ENCODE results near the gene DCPS. TPM values are rescaled to one million over a fixed set of nuclear protein-coding genes. Genes with fewer than 3 reads are reported as not detected.

DCPS gene
- total and polyA plus RNA-seq, 7 donors: 7.6 to 30.0 (median 9.7) TPM

GRCh38 chr11:126357969-126358762 lies 54.3 kb downstream of the DCPS start:
- Histone ChIP-seq H3K4me1 (peaks cover 0 to 72% (median 64%) of the 10 kb centered on the region in 4 donors), H3K27me3 (no peaks in the 10 kb centered on the region), H3K4me3 (peak overlapping the region in 2 of 4 donors; percentile 81 to 82), H3K27ac (peak overlapping the region; percentile 86 to 90 (median 87)), H3K9me3 (no peaks in the 10 kb centered on the region), H3K36me3 (no peaks in the 10 kb centered on the region)
- TF ChIP-seq POLR2A (IDR thresholded peaks at IDR 0.05) (no peak), CTCF (IDR thresholded peaks at IDR 0.05) (no peak), POLR2AphosphoS5 (IDR thresholded peaks at IDR 0.05) (no peak), EP300 (IDR thresholded peaks at IDR 0.05) (no peak)
- 80 to 84% methylated on average over 18 of the region's 18 CpGs for WGBS, 2 donors
- peak; percentile 63 for DNase-seq
- intact Hi-C loops (cut with DNase I): loop anchor here (2.0 kb wide), 2 partner anchors 47 to 57 kb away; no protein-coding TSS in a partner anchor

DNA sequence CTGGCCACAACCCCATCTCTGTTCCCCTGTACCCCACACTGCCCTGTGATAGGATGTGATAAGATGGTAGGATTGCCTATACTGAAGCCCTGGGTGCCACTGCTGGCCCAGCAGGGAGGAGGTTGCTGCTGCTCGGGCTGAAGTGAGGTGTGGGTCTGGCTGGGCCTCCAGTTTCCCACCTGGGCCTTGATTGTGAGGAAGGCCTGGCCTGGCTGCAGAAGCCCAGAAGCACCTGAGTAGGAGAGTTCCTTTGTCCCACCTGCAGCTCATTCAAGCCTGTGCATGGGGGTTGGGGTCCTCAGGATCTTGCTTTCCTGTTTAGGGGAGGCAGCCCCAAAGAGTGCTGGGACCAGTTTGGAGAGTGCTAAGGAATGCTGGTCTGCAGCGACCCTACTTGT lies 54.9 kb downstream of the DCPS start:
- WGBS, 2 donors: 87 to 93% methylated on average over 2 of the region's 2 CpGs

GRCh38 chr11:126359431-126360048 lies 55.7 kb downstream of the DCPS start:
- peak; percentile 92 for DNase-seq
- Histone ChIP-seq H3K4me1 (peaks cover 0 to 65% (median 57%) of the 10 kb centered on the region in 4 donors), H3K27me3 (no peaks in the 10 kb centered on the region), H3K27ac (peak overlapping the region; percentile 86 to 90 (median 87)), H3K4me3 (peak overlapping the region in 2 of 4 donors; percentile 1 to 15), H3K36me3 (no peaks in the 10 kb centered on the region), H3K9me3 (no peaks in the 10 kb centered on the region)
- intact Hi-C loops (cut with DNase I): loop anchor here (2.0 kb wide), 1 partner anchor 49 kb away; no protein-coding TSS in a partner anchor
- 21 to 60% methylated on average over 16 of the region's 16 CpGs for WGBS, 2 donors
- TF ChIP-seq EP300 (IDR thresholded peaks at IDR 0.05) (no peak), CTCF (IDR thresholded peaks at IDR 0.05) (no peak), POLR2AphosphoS5 (IDR thresholded peaks at IDR 0.05) (peak in 1 of 4 donors; percentile 15)

More for the DNA sequence above, 54.9 kb downstream of the DCPS start:
- peak; percentile 40 for DNase-seq
- no peaks in the 10 kb centered on the region for H3K27me3 ChIP-seq
- H3K27ac ChIP-seq: peak overlapping the region; percentile 86 to 90 (median 87)
- intact Hi-C loops (cut with DNase I): loop anchor here (2.0 kb wide), 1 partner anchor 48 kb away; no protein-coding TSS in a partner anchor
- no peaks in the 10 kb centered on the region for H3K9me3 ChIP-seq
- no peak overlapping the region for H3K4me3 ChIP-seq
- H3K4me1 ChIP-seq: peaks cover 0 to 72% (median 63%) of the 10 kb centered on the region in 4 donors
- H3K36me3 ChIP-seq: no peaks in the 10 kb centered on the region
- TF ChIP-seq CTCF (IDR thresholded peaks at IDR 0.05): no peak
- no peak for TF ChIP-seq POLR2A (IDR thresholded peaks at IDR 0.05)
- TF ChIP-seq POLR2AphosphoS5 (IDR thresholded peaks at IDR 0.05): no peak
- TF ChIP-seq EP300 (IDR thresholded peaks at IDR 0.05): no peak

GRCh38 chr11:126360049-126360446 lies 56.2 kb downstream of the DCPS start:
- no peaks in the 10 kb centered on the region for H3K36me3 ChIP-seq
- DNase-seq: no peak
- H3K27ac ChIP-seq: peak overlapping the region; percentile 86 to 90 (median 87)
- H3K9me3 ChIP-seq: no peaks in the 10 kb centered on the region
- no peaks in the 10 kb centered on the region for H3K27me3 ChIP-seq
- peaks cover 0 to 60% (median 52%) of the 10 kb centered on the region in 4 donors for H3K4me1 ChIP-seq
- TF ChIP-seq POLR2A (IDR thresholded peaks at IDR 0.05): no peak
- TF ChIP-seq EP300 (IDR thresholded peaks at IDR 0.05): no peak
- whole genome bisulfite sequencing, 2 donors: 90 to 93% methylated on average over 8 of the region's 8 CpGs
- intact Hi-C loops (cut with DNase I): no loop called here
- peak overlapping the region in 2 of 4 donors; percentile 1 to 15 for H3K4me3 ChIP-seq

GRCh38 chr11:126361400-126361799 lies 57.5 kb downstream of the DCPS start:
- TF ChIP-seq CTCF (IDR thresholded peaks at IDR 0.05) (no peak), POLR2A (IDR thresholded peaks at IDR 0.05) (no peak), EP300 (IDR thresholded peaks at IDR 0.05) (no peak), POLR2AphosphoS5 (IDR thresholded peaks at IDR 0.05) (no peak)
- DNase-seq: peak; percentile 59
- H3K36me3 ChIP-seq: no peaks in the 10 kb centered on the region
- H3K27me3 ChIP-seq: no peaks in the 10 kb centered on the region
- no peak overlapping the region for H3K4me3 ChIP-seq
- no peaks in the 10 kb centered on the region for H3K9me3 ChIP-seq
- peaks cover 0 to 65% (median 56%) of the 10 kb centered on the region in 4 donors for H3K4me1 ChIP-seq
- intact Hi-C loops (cut with DNase I): no loop called here
- H3K27ac ChIP-seq: no peak overlapping the region
- WGBS, 2 donors: 83 to 85% methylated on average over 5 of the region's 5 CpGs

Measured in sigmoid colon (tissue), 7 donors.